GM10266 (cell line): ENCODE measurements around the gene CCR4.
"Not testable (repeated sequence)": the region's sequence is repeated elsewhere in the genome, so short reads cannot be mapped to it uniquely, and the experiment has no call there.

Experiments used
- DNase-seq: peaks from one replicate; pipeline ENCODE4 v3.0.0; 2012; ENCODE audit errors: extremely low spot score
- TF ChIP-seq, protein P1 (sequence below): IDR thresholded peaks from 2 replicates; pipeline ENCODE4 v1.5.1; 2012; ENCODE audit warnings: mild to moderate bottlenecking, low read depth; ENCODE audit not compliant: control insufficient read depth, insufficient read depth; ENCODE audit errors: missing control alignments

Gene CCR4

DNA sequence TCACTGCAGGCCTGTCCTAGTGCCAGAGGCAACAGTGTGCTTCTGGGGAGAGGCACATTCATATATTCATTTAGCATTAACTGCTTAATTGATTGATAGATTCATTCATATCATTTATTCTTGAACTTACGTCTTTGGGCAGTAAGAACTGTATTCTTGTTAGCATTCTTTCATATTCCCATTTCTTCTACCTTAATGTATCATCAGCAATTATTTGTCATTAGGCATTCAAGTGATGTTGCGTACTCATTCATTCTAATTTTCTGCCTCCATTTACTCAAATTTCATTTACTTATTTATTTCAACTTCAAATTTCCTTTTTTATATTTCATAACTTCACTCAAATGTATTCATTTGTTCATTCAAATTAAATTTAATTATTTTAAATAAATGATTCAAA is 31.5 kb upstream of the CCR4 start:
- TF ChIP-seq, protein P1, sequence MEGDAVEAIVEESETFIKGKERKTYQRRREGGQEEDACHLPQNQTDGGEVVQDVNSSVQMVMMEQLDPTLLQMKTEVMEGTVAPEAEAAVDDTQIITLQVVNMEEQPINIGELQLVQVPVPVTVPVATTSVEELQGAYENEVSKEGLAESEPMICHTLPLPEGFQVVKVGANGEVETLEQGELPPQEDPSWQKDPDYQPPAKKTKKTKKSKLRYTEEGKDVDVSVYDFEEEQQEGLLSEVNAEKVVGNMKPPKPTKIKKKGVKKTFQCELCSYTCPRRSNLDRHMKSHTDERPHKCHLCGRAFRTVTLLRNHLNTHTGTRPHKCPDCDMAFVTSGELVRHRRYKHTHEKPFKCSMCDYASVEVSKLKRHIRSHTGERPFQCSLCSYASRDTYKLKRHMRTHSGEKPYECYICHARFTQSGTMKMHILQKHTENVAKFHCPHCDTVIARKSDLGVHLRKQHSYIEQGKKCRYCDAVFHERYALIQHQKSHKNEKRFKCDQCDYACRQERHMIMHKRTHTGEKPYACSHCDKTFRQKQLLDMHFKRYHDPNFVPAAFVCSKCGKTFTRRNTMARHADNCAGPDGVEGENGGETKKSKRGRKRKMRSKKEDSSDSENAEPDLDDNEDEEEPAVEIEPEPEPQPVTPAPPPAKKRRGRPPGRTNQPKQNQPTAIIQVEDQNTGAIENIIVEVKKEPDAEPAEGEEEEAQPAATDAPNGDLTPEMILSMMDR, result no peak
- no peak for DNase-seq

DNA sequence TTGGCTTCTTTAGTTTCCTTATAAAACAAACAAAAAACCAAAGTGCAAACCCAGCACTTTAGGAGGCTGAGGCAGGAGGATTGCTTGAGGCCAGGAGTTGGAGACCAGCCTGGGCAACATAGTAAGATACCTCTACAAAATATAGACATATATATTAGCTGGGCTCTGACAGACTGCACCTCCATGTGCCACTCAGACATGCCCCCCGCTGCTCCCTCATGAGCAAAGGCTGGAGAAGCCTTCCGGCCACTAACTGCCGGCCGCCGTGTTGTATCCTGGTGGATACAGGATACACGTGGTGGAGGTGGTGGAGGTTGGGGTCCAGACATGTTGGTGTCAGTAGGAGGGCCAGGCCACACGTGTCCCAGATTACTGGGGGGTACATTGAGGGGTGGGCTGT is 29.4 kb upstream of the CCR4 start:
- DNase-seq, result no peak
- TF ChIP-seq, protein P1, result no peak

DNA sequence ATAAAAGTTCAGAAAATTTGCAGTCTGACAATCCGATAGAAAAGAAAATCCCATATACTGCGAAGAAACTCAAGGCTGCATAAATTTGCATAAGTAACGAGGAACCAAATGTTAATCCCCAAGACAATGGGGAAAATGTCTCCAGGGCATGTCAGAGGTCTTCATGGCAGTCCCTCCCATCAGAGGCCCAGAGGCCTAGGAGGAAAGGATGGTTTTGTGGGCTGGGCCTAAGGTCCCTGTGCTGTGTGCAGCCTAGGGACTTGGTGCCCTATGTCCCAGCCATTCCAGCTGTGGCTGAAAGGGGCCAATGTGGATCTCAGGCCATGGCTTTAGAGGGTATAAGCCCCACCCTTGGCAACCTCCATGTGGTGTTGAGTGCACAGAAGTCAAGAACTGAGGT is 21.3 kb upstream of the CCR4 start:
- DNase-seq, result no peak
- TF ChIP-seq, protein P1, result no peak

DNA sequence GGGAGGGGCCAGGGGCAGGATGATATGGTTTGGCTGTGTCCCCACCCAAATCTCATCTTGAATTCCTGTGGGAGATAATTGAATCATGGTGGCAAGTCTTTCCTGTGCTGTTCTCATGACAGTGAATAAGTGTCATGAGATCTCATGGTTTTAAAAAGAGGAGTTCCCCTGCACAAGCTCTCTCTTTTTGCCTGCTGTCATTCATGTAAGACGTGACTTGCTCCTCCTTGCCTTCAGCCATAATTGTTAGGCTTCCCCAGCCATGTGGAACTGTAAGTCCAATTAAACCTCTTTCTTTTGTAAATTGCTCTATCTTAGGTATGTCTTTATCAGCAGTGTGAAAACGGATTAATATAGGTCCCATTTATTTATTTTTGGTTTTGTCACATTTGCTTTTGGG is 20.2 kb upstream of the CCR4 start:
- not testable (repeated sequence) for DNase-seq

DNA sequence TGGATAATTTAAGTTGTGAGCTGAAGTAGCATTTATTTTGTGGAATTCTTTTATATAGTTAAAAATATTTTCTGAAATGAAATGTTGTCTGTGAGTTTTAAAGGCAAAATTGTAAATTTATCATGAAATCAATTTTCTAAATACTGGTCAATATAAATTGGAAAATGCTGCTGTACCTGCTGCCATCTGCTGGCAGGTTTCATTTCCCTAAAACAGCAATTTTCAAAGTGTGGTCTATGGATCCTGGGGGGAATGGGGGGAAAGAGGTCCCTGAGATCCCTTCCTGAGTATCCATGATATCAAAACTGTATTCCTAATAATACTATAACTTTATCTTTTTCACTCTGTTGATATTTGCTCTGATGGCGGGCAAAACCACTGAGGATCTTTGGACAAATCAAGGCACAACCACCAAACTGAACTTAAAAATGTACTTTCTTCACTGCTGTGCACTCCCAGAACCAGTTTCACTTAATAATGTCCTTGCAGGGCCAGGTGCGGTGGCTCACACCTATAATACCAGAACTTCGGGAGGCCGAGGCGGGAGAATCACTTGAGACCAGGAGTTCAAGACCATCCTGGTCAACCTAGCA is 17.2 kb upstream of the CCR4 start:
- TF ChIP-seq, protein P1, result peak; percentile 72

DNA sequence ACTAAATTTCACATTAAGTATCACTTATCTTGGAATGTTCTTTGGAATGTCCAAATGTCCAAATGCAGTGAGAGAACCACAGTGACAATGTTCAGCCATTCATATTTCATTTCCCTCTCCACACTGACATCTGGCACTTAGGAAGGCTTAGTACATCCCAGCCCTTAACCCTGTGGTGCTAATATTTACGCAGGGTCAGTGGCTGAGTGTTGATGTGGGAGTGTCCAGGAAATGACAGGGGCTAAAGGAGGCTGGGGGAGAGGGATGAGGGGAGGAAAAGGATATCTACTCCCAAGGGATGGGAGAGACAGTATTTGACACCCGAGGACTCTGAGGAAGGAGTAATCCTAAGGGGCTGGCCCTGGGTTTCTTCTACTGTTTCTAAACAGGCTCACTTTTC is 14.1 kb upstream of the CCR4 start:
- no peak for DNase-seq
- TF ChIP-seq, protein P1, result no peak

More for the DNA sequence above, 17.2 kb upstream of the CCR4 start:
- DNase-seq, result peak; percentile 49

DNA sequence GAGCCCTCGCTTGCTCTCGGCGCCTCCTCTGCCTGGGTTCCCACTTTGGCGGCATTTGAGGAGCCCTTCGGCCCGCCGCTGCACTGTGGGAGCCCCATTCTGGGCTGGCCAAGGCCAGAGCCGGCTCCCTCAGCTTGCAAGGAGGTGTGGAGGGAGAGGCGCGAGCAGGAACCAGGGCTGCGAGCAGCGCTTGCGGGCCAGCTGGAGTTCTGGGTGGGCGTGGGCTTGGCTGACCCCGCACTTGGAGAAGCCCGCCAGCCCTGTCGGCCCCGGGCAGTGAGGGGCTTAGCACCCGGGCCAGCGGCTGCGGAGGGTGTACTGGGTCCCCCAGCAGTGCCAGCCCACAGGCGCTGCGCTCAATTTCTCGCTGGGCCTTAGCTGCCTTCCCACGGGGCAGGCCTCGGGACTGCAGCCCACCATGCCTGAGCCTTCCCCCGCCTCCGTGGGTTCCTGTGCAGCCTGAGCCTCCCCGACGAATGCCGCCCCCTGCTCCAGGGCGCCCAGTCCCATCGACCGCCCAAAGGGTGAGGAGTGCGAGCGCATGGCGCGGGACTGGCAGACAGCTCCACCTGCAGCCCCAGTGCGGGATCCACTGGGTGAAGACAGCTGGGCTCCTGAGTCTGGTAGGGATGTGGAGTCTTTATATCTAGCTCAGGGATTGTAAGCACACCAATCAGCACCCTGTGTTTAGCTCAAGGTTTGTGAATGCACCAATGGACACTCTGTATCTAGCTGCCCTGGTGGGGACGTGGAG is 11.7 kb upstream of the CCR4 start:
- DNase-seq, result not testable (repeated sequence)

DNA sequence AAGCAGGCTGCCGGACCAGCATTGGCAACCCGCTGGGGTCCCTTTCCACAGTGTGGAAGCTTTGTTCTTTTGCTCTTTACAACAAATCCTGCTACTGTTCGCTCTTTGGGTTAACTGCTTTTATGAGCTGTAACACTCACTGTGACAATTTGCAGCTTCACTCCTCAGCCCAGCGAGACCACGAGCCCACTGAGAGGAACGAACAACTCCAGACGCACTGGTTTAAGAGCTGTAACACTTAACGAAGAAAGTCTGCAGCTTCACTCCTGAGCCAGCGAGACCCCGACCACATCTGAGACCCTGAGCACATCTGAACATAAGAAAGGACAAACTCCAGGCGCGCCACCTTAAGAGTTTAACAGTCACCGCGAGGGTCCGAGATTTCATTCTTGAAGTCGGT is 10.7 kb upstream of the CCR4 start:
- TF ChIP-seq, protein P1, result no peak
- no peak for DNase-seq
